Immature natural killer cell (primary cell): ENCODE results near the gene KIF26B. TPM values are rescaled to one million over a fixed set of nuclear protein-coding genes. Genes with fewer than 3 reads are reported as not detected.
A peak's percentile ranks its signal among the peaks of the same experiment; 100 is the strongest.
"Not testable (repeated sequence)": the region's sequence is repeated elsewhere in the genome, so short reads cannot be mapped to it uniquely, and the experiment has no call there.

Experiments
- DNase-seq, 3 donors: peaks; one replicate each; pipeline ENCODE4 v3.0.0; 2022; ENCODE audit warnings: mixed read lengths in 1 of 3
- H3K27ac Mint-ChIP-seq, 6 donors: one replicate each; pipeline ENCODE4 v1.8.0; 2020; ENCODE audit warnings: mixed read lengths in 6 of 6, mild to moderate bottlenecking in 5 of 6, inconsistent platforms in 4 of 6, moderate library complexity in 3 of 6
- H3K27me3 Mint-ChIP-seq, 3 donors: one replicate each; pipeline ENCODE4 v1.8.0; 2020 to 2021; ENCODE audit warnings: low read depth in 3 of 3, mild to moderate bottlenecking in 3 of 3, mixed read lengths in 3 of 3, moderate library complexity in 3 of 3, inconsistent platforms in 1 of 3
- H3K36me3 Mint-ChIP-seq, 3 donors: one replicate each; pipeline ENCODE4 v1.8.0; 2020; ENCODE audit warnings: mixed read lengths in 3 of 3, inconsistent platforms in 2 of 3, mild to moderate bottlenecking in 2 of 3
- H3K4me1 Mint-ChIP-seq, 2 donors: one replicate each; pipeline ENCODE4 v1.8.0; 2020; ENCODE audit warnings: inconsistent platforms in 2 of 2, mild to moderate bottlenecking in 2 of 2, mixed read lengths in 2 of 2, moderate library complexity in 1 of 2
- H3K4me3 Mint-ChIP-seq, 5 donors: one replicate each; pipeline ENCODE4 v1.8.0; 2020; ENCODE audit warnings: mild to moderate bottlenecking in 5 of 5, mixed read lengths in 5 of 5, inconsistent platforms in 3 of 5, moderate library complexity in 3 of 5
- H3K9me3 Mint-ChIP-seq, 6 donors: one replicate each; pipeline ENCODE4 v1.8.0; 2020; ENCODE audit warnings: mild to moderate bottlenecking in 6 of 6, mixed read lengths in 6 of 6, inconsistent platforms in 4 of 6, moderate library complexity in 3 of 6
- polyA plus RNA-seq, 3 donors: library from polyadenylated mRNA; unstranded; fragments of 300-500 nt; fragmentation: Illumina TruSeq; gene quantifications; one replicate each; pipeline ENCODE4 v1.2.3, GENCODE V29; 2021

Gene KIF26B
- polyA plus RNA-seq, 3 donors from 2014 or later = 0.07 to 0.39 TPM; not detected in 1

DNA sequence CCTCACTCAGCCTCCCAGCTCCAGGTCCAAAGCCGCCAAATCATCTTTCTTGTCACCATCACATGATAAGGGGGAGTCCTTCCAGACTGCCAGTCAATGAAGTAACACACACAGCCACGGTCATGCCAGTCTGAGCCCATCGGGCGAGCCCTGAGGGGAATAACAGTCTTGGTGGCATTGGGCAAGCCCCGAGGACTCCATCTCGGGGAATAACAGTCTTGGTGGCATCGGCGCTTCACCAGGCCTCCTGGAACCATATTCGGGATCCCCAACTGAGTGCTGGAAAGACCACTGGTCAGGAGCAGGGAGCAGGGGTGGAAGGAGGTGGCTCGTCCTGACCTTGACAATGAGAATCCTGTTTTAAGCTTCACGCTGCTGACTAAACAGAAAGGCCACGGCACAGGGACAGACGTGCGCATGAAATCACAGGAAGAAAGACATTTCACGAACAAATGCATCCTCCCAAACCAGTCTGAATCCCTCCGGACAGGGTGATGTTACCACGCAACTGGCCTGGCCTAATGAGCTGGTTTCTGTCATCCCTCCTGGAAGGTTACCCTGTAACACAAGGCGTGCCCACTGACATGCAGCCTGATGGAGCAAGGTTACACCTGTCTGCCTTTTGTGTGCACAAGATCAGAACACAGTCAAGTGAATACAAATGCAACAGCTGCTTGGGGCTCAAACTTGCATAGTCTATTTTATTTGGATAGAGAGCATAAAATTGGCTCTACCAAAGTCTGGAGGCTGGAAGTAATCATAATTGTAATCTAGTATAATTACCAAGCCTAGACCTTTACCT lies 517.4 kb downstream of the KIF26B start:
- no peak overlapping the region for H3K27ac Mint-ChIP-seq
- H3K36me3 Mint-ChIP-seq = no peaks in the 10 kb centered on the region
- peaks cover 0 to 6% (median 0%) of the 10 kb centered on the region in 3 donors for H3K27me3 Mint-ChIP-seq
- no peak for DNase-seq
- H3K9me3 Mint-ChIP-seq = no peaks in the 10 kb centered on the region
- no peaks in the 10 kb centered on the region for H3K4me1 Mint-ChIP-seq
- H3K4me3 Mint-ChIP-seq = no peak overlapping the region

DNA sequence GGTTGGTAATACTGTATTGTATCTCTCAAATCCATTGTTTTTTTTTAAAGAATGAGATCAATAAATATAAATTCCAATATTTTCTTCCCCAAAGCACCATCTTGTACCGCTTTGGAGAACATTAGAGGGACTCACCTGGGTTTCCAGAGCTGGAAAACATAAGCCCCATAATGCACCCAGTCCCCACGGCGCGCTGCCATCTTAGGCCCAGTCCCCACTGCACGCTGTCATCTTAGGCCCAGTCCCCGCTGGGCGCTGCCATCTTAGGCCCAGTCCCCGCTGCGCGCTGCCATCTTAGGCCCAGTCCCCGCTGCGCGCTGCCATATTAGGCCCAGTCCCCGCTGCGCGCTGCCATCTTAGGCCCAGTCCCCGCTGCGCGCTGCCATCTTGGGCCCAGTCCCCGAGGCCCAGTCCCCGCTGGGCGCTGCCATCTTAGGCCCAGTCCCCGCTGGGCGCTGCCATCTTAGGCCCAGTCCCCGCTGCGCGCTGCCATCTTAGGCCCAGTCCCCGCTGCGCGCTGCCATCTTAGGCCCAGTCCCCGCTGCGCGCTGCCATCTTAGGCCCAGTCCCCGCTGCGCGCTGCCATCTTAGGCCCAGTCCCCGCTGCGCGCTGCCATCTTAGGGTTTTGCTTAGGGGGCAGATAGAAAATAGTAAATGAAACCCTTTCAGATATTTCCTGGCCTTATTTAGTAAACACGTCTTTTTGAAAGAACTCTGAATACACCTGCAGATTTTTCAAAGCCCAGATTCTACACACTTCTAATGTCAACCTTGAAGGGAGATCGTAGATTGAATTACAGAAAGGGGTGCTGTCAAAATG lies 518.3 kb downstream of the KIF26B start:
- peak overlapping the region in 1 of 6 donors; percentile 23 for H3K27ac Mint-ChIP-seq
- H3K27me3 Mint-ChIP-seq, H3K36me3 Mint-ChIP-seq, H3K4me3 Mint-ChIP-seq, H3K4me1 Mint-ChIP-seq, H3K9me3 Mint-ChIP-seq, DNase-seq: not testable (repeated sequence)

DNA sequence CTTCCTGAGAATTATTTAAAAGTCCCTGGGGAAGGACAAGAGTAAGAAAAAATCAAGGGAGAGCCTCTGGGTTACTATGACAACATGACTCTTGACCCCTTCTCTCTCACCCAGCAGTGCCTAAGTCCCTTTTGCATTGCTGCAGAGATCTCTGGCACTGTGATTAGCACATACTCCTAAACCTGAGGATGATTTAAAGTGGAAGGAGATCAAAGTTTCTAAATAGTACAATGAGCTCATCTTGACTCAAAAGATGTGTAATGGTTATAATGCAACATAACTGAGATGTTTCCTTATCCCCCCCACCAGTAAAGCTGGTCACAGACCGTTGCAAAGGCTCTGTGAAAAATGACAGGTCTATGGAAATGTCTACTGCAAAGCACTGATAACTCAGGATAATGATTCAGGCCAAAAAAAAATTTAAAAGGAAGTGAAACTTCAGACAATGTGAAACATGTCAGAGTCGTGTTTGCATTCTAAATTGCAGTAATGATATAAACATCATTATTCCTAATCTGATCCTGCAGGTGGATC lies 519.2 kb downstream of the KIF26B start:
- DNase-seq = no peak
- Mint-ChIP-seq H3K27ac (no peak overlapping the region), H3K36me3 (no peaks in the 10 kb centered on the region), H3K4me3 (no peak overlapping the region), H3K9me3 (no peaks in the 10 kb centered on the region), H3K27me3 (peaks cover 0 to 3% (median 0%) of the 10 kb centered on the region in 3 donors), H3K4me1 (no peaks in the 10 kb centered on the region)

DNA sequence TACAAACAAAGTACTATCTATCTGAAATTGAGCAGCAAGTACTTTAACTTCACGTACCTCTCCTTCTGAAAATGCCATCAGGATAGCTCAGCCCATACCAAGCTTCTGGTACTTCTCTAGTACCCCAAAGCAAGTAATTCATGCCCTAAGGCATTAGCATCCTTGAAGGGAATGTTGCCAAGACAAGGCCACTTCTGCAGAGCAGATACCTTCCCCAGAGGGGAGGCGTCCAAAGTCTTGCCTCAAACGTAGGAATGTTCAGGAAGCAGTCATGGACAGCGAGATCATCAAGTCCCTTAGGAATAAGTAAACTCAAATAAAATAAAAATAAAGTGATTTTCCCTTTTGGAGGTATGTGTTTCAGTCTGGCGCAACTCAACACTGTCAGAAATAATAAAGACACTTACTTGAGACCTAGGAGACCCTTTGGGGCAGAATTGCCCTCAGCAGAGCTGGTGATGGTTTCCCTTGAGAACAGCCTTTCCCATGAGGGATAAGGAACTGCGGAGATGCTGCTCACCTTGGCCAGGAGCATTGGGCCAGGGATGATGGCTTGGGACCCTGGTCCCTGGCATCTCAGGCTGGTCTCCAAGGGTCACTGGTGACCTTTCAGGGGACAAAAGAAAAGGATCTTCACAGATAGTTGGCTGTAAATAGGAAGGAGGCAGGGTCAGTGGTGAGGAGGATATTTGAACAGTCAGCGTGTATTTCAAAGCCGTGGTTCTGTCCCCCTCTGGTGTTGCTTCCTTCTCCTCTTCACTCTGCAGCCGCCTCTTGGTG lies 522.9 kb downstream of the KIF26B start:
- no peaks in the 10 kb centered on the region for H3K9me3 Mint-ChIP-seq
- H3K36me3 Mint-ChIP-seq = no peaks in the 10 kb centered on the region
- H3K27me3 Mint-ChIP-seq = peaks cover 0 to 3% (median 2%) of the 10 kb centered on the region in 3 donors

DNA sequence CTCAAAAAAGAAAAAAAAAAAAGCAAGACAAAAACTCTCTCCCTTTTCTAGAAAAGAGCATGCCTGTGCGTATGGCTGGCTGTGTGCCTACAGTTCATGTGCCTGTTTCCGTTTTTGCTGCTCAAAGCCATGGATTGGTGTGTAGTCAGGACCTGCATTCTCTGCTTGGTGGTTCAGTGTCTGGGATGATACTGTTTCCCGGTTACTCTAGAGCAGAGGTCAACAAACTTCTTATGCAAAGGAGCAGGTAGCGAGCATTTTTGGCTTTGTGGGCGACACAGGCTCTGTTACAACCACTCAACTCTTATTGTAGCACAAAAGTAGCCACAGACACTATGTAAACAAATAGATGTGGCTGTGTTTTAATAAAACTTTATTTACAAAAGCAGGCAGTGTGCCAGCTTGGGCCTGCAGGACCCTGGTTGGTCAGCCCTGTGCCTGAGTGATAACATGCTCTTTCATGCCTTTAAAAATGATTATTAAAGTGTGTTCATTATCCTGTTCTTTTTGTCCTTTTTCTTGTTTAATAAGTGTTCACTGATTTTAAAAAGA lies 524.2 kb downstream of the KIF26B start:
- Mint-ChIP-seq H3K9me3 (no peaks in the 10 kb centered on the region), H3K4me1 (no peaks in the 10 kb centered on the region), H3K4me3 (no peak overlapping the region), H3K27me3 (peaks cover 0 to 3% (median 2%) of the 10 kb centered on the region in 3 donors), H3K27ac (no peak overlapping the region), H3K36me3 (no peaks in the 10 kb centered on the region)
- no peak for DNase-seq

More for the DNA sequence above, 522.9 kb downstream of the KIF26B start:
- Mint-ChIP-seq H3K27ac (no peak overlapping the region), H3K4me1 (no peaks in the 10 kb centered on the region), H3K4me3 (no peak overlapping the region)
- no peak for DNase-seq

DNA sequence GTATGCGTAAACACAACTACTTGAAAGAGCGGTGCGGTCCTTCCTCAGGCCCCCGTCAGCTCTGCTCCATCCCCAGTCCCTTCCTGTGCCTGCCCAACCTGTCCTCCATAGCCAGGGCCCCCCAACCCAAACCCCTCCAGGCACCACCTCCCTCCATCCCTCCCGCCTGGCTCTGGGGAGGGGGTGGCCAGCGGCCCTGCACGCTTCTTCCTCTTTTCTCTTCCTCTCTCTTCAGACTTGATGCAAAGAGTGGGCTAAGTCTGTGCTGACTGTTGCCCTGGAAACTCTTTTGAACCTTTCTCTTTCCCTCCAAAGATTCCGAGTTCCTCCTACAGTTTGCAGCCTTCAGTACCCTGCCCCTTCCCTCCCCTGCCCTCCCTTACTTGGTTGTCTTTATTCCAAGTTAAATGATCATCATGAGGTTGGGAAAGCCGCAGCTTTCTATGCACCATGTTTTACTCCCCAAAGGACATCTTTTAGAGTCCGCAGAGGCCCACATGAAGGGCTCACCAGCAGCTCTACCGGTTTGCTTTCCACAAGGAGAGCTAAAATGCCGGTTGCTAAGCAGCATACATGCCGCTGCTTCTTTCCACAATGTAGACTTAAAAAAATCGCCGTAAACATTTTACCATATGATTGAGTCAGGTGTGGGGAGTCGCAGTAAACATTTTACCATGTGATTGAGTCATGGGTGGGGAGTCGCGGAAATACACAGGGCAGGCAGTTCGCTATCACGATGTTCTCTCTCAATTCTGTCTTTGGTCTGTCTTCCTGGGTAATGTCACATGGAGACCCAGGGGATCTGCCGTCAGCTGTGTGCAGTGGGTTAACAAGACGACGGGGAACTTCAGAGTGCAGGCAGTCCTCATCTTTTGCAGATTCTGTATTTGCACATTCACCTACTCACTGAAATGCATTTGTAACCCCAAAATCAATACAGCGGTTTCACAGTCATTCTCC lies 525.3 kb downstream of the KIF26B start:
- H3K36me3 Mint-ChIP-seq = no peaks in the 10 kb centered on the region
- H3K4me3 Mint-ChIP-seq = no peak overlapping the region
- DNase-seq = no peak
- no peak overlapping the region for H3K27ac Mint-ChIP-seq
- H3K27me3 Mint-ChIP-seq = peaks cover 0 to 3% (median 2%) of the 10 kb centered on the region in 3 donors
- H3K9me3 Mint-ChIP-seq = no peaks in the 10 kb centered on the region
- H3K4me1 Mint-ChIP-seq = no peaks in the 10 kb centered on the region

DNA sequence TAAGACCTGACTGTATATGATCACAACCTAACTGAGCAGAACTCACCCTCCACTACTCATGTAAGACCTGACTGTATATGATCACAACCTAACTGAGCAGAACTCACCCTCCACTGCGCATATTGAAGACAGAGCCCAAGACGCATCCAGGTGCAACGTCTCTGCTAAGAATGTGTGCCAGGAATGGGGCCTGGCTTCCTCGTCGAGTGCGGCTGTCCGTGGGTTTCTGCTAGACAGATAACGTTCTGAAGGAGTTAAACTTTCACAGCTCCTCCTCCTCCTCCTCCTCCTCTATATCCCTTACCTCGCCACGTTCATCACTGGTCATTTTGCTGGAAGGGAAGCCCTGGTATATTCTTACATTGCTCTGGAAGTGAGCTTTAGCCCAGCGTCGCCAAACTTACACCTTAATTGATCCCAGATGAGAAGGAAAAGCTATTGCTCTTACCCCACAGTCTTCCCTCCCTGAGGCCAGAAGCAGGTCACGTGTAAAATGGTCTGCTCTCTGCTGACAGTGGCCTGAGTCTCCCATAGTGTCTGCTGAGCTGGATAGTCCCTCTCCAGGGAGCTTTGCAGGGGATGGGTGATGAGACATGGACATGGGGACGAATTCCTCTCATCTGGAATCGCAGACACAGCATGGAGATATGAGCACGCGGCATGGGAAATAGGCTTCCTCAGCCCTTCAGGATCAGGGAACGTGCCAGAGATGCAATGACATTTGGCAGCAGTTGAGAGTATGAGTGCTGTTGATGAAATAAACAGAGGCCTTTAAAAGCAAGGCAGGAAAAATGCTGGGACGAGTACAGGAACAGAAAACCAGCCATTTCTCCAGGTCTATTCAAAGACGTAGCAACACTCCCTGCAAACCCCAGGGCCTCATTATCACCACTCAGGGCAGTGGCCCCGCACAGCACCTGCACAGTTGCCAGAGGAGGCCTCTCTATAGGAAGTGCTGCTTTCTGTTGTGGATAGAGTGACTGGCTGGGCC lies 528.1 kb downstream of the KIF26B start:
- H3K4me1 Mint-ChIP-seq = no peaks in the 10 kb centered on the region
- DNase-seq = no peak
- no peak overlapping the region for H3K4me3 Mint-ChIP-seq
- no peaks in the 10 kb centered on the region for H3K36me3 Mint-ChIP-seq
- H3K9me3 Mint-ChIP-seq = no peaks in the 10 kb centered on the region
- peaks cover 3 to 4% (median 3%) of the 10 kb centered on the region in 3 donors for H3K27me3 Mint-ChIP-seq
- no peak overlapping the region for H3K27ac Mint-ChIP-seq

DNA sequence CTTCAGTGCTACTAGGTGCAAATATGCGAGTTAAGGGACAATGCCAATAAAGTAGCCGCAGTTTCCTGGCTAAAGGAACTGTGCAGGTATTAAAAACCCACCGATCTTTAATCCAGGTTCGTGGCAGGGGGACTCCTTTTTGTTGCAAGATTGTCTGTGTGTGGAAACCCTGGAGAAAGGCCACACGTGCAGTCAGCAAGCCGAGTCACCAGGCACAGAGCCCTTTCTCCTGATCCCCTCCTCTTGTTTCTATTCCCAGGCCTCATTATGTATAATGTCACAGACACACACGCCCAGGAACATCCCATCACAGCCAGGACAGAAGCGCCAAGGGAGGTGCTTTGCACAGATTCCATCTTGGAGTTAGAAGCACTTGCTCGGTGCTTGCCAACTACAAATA lies 528.9 kb downstream of the KIF26B start:
- H3K27ac Mint-ChIP-seq = no peak overlapping the region
- H3K4me1 Mint-ChIP-seq = no peaks in the 10 kb centered on the region
- no peak for DNase-seq
- no peaks in the 10 kb centered on the region for H3K36me3 Mint-ChIP-seq
- H3K27me3 Mint-ChIP-seq = peaks cover 3 to 4% (median 3%) of the 10 kb centered on the region in 3 donors
- H3K9me3 Mint-ChIP-seq = no peaks in the 10 kb centered on the region
- H3K4me3 Mint-ChIP-seq = no peak overlapping the region

DNA sequence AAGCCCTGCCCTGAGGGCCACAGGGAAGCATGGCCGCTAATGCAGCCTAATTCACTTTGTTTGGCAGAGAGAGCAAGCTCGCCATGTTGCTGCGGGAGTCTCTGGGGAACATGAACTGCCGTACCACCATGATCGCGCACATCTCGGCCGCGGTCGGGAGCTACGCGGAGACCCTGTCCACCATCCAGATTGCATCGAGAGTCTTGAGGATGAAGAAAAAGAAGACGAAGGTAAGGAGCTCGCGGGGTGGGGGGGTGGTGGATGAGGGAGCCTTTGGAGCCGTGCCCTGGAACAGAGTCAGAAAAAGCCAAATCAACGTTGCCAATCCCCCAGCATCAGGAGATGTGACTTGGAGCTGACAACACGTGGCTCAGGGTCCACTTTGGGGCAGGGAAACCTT lies 529.4 kb downstream of the KIF26B start:
- H3K4me3 Mint-ChIP-seq = no peak overlapping the region

DNA sequence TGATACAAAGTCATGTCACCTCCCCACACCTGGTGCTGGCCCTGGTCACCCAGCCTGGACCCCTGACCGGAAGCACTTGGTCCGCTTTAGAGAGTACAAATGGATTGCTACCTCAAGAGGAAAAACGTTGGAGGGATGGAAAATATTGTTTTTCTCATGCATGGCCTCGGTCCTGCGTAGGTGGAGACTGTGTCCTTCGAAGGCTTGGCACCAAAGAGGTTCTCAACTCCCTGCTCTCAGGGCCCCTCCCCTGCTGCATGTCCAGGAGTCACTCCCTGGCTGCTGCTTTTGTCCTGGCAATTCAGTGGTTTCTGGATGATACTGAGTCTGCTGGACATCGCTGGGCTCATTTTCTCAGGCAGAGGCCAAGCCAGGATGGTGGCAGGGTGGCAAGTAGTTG lies 529.8 kb downstream of the KIF26B start:
- H3K9me3 Mint-ChIP-seq = no peaks in the 10 kb centered on the region
- no peaks in the 10 kb centered on the region for H3K4me1 Mint-ChIP-seq
- no peak overlapping the region for H3K4me3 Mint-ChIP-seq
- peaks cover 3 to 7% (median 4%) of the 10 kb centered on the region in 3 donors for H3K27me3 Mint-ChIP-seq
- no peak overlapping the region for H3K27ac Mint-ChIP-seq
- H3K36me3 Mint-ChIP-seq = peaks cover 0 to 2% (median 0%) of the 10 kb centered on the region in 3 donors
- no peak for DNase-seq

More for the DNA sequence above, 529.4 kb downstream of the KIF26B start:
- no peak for DNase-seq
- Mint-ChIP-seq H3K27ac (no peak overlapping the region), H3K27me3 (peaks cover 3 to 4% (median 3%) of the 10 kb centered on the region in 3 donors), H3K36me3 (no peaks in the 10 kb centered on the region), H3K9me3 (no peaks in the 10 kb centered on the region), H3K4me1 (no peaks in the 10 kb centered on the region)

DNA sequence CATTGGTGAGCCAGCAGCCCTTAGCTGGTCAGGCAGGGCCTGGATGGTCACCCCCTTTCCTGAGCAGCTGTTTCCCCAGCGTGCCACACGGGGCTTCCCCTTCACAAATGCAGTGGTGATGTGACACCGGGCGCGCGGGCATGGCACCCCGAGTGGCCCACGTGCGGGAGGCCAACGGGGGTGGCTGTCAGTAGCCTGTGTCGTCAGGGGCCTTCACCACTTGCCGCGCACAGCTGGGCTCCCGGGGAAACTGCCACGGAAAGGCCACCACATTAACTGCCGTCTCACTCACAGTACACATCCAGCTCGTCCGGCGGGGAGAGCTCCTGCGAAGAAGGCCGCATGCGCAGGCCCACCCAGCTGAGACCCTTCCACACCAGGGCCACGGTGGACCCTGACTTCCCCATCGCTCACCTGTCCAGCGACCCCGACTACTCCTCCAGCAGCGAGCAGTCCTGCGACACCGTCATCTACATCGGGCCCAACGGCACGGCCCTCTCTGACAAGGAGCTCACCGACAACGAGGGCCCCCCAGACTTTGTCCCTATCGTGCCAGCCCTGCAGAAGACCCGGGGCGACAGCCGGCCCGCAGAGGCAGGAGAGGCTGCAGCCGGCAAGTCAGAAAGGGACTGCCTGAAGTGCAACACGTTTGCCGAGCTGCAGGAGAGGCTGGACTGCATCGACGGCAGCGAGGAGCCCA lies 530.5 kb downstream of the KIF26B start:
- Mint-ChIP-seq H3K9me3 (no peaks in the 10 kb centered on the region), H3K4me1 (no peaks in the 10 kb centered on the region), H3K4me3 (no peak overlapping the region), H3K36me3 (peaks cover 0 to 4% (median 0%) of the 10 kb centered on the region in 3 donors), H3K27me3 (peaks cover 3 to 7% (median 4%) of the 10 kb centered on the region in 3 donors), H3K27ac (no peak overlapping the region)
- DNase-seq = no peak
